Omental fat pad (tissue), 4 donors: ENCODE data around the gene CD84. TPM values are rescaled to one million over a fixed set of nuclear protein-coding genes. Genes with fewer than 3 reads are reported as not detected.
"Not testable (repeated sequence)": the region's sequence is repeated elsewhere in the genome, so short reads cannot be mapped to it uniquely, and the experiment has no call there.

Source experiments
- ATAC-seq: fragments of 150-250 bp; one replicate; pipeline ENCODE4 v1.9.1; 2016; ENCODE audit warnings: mild to moderate bottlenecking, moderate library complexity; ENCODE audit not compliant: low FRiP score
- DNase-seq: peaks from one replicate; pipeline ENCODE4 v3.0.0-alpha.2; 2019; ENCODE audit warnings: low spot score
- total RNA-seq, 4 donors: library from RNA; depleted of rRNA; stranded (reverse); fragments of >200 nt; gene quantifications; one replicate each; pipeline ENCODE4 v1.1.0, GENCODE V29; 2016
- TF ChIP-seq, protein P1 (sequence below), 3 donors: fragments of 450-650 bp; IDR thresholded peaks; one replicate each; pipeline ENCODE4 v1.5.1; 2016 to 2017; ENCODE audit warnings: antibody characterized with exemption in 3 of 3, mild to moderate bottlenecking in 3 of 3, moderate library complexity in 2 of 3

CD84 gene
- total RNA-seq, 4 donors from 2014 or later, result 10.6 to 33.4 (median 13.8) TPM

DNA sequence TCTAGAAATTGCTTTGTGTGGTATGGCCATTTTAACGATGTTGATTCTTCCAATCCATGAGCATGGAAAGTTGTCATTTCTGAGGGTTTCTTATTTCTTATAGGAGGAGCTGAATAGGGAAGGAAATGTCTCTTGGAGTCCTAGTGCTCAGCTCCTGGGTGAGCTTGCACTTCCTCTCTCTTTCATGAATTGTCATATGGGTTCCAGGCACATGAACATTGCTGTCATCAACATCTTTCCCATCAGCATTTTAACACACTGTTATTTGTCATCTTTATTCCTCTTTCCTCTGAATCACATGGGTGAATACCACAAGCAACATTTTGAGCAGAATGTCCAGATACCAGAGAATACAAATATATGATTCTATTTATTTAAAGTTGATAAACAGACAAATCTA lies 79.7 kb downstream of the CD84 start:
- no peak for ATAC-seq
- no peak for DNase-seq
- TF ChIP-seq, protein P1, sequence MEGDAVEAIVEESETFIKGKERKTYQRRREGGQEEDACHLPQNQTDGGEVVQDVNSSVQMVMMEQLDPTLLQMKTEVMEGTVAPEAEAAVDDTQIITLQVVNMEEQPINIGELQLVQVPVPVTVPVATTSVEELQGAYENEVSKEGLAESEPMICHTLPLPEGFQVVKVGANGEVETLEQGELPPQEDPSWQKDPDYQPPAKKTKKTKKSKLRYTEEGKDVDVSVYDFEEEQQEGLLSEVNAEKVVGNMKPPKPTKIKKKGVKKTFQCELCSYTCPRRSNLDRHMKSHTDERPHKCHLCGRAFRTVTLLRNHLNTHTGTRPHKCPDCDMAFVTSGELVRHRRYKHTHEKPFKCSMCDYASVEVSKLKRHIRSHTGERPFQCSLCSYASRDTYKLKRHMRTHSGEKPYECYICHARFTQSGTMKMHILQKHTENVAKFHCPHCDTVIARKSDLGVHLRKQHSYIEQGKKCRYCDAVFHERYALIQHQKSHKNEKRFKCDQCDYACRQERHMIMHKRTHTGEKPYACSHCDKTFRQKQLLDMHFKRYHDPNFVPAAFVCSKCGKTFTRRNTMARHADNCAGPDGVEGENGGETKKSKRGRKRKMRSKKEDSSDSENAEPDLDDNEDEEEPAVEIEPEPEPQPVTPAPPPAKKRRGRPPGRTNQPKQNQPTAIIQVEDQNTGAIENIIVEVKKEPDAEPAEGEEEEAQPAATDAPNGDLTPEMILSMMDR (IDR thresholded peaks at IDR 0.05), result no peak

DNA sequence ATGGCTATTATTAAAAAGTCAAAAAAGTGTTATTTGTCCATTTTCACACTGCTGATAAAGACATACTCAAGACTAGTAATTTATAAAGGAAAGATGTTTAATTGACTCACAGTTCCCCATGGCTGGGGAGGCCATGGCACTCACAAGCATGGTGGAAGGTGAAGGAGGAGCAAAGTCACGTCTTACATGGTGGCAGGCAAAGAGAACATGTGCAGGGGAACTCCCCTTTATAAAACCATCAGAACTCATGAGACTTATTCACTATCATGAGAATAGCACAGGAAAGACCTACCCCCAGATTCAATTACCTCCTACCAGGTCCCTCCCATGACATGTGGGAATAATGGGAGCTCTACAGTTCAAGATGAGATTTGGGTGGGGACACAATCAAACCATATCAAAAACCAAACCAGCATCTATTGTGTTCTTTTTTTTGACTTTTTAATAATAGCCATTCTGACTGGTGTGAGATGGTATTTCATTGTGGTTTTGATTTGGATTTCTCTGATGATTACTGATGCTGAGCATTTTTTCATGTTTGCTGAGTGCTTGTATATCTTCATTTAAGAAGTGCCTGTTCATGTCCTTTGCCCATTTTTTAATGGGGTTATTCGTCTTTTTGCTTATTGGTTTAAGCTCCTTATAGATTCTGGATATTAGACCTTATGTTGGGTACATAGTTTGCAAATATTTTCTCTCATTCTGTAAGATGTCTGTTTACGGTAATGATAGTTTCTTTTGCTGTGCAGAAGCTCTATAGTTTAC lies 80.8 kb downstream of the CD84 start:
- not testable (repeated sequence) for ATAC-seq

DNA sequence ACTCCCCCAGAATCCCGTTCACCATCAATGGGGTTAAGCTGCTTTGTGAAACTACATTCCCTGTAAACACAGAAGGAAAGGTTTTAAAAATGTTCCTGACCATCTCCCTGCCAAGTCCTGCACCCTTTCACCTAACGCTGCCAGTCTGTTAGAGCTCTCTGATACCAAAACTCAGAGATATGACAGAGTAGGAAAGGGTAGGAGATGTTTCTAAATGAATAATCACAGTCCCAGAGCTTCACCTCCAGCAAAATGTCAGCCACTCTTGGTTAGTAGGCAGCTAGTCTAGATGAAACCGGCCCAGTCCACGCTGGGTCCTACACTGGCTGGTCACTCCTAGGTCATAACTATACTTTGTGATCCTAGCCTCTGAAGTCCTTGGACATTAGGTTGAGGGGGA lies 83.0 kb downstream of the CD84 start:
- TF ChIP-seq, protein P1 (IDR thresholded peaks at IDR 0.05), result no peak
- no peak for DNase-seq
- ATAC-seq, result no peak

More for the DNA sequence above, 80.8 kb downstream of the CD84 start:
- not testable (repeated sequence) for DNase-seq

DNA sequence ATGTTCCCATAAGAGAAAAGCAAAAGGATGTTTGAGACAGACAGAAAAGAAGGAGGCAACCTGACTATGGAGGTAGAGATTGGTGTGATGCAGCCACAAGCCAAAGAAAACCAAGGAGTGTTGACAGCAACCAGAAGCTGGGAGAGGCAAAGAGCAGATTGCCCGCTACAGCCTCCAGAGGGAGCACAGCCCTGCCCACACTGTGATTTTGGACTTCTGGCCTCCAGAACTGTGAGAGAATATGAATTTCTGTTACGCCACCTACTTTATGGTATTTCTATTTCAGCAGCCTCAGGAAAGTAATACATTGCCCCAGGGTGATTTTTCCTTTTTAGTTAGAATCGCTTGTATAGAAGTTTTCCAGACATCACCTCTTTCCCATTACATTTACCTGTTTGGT lies 84.7 kb downstream of the CD84 start:
- DNase-seq (no peak), ATAC-seq (no peak)
- TF ChIP-seq, protein P1 (IDR thresholded peaks at IDR 0.05), result no peak

DNA sequence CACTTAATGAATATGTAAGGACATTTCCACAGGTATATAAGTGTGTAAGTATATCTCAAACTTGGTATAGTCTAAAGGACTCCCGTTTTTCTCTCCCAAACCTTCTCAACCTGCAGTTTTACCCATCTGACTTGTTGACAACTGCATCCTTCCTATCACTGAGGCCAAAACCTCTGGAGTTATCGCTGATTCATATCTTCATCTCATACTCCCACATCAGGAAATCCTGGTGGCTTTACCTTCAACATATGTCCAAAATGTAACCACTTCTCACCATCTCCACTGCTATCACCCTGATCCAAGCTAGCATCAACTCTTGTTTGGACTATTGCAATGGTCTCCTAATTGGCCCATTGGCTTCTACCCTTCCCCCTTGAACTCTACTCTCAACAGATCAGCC lies 86.7 kb downstream of the CD84 start:
- TF ChIP-seq, protein P1 (IDR thresholded peaks at IDR 0.05), result no peak
- no peak for ATAC-seq
- no peak for DNase-seq

DNA sequence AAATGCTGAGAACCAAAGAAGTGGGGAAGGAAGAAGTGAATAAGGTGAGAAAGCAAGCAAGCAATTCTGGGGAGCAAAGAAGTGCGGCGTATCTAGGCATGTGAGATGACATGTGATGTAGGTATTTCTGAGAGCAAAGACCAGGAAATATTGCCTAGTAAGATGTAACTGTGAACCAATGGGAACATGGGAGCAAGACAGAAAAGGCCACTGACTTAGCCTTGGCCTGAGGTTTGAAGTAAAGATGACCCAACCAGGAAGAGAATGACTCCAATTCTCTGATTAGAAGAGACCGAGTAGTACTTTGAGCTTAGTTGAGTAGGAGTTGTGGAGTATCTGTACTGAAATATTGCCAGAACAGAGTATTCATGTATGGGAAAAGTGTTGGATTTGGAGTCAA lies 87.3 kb downstream of the CD84 start:
- ATAC-seq (no peak), DNase-seq (no peak)
- TF ChIP-seq, protein P1 (IDR thresholded peaks at IDR 0.05), result no peak

Other genes starting within 250 kb of the CD84 start
- 100 to 1,000 TPM; 118 to 179 (median 155) TPM for gene COPA, start 236.2 kb downstream of the CD84 start, total RNA-seq
- gene NCSTN, start 236.1 kb downstream of the CD84 start, total RNA-seq, result 10 to 100 TPM; 60.9 to 82.9 (median 69.1) TPM
- under 1 TPM in 1 of 4 donors, not detected in 3; 0.46 TPM for gene NHLH1, start 212.4 kb downstream of the CD84 start, total RNA-seq
- 1 to 10 TPM in 2 of 4 donors, under 1 TPM in 2; 0.36 to 2.0 (median 1.0) TPM for gene VANGL2, start 178.9 kb downstream of the CD84 start, total RNA-seq
- 1 to 10 TPM; 1.5 to 4.9 (median 2.9) TPM for gene SLAMF6, start 56.2 kb downstream of the CD84 start, total RNA-seq
- 10 to 100 TPM in 1 of 4 donors, 1 to 10 TPM in 3; 1.5 to 18.0 (median 1.5) TPM for gene SLAMF1, start 67.5 kb upstream of the CD84 start, total RNA-seq
- gene CD48, start 132.3 kb upstream of the CD84 start, total RNA-seq, result 10 to 100 TPM in 1 of 4 donors, 1 to 10 TPM in 3; 5.2 to 21.0 (median 8.0) TPM
- 1 to 10 TPM; 1.1 to 3.2 (median 1.7) TPM for gene SLAMF7, start 159.8 kb upstream of the CD84 start, total RNA-seq
- gene LY9, start 216.7 kb upstream of the CD84 start, total RNA-seq, result 1 to 10 TPM in 3 of 4 donors, under 1 TPM in 1; 0.95 to 3.2 (median 1.4) TPM